AG04449 (cell line): Measurements from ENCODE around the gene TBC1D21.

Source experiments
- CTCF ChIA-PET: fragments of 350-600 bp; formaldehyde crosslinking; extraction: SDS; loops from one replicate; lab custom pipeline; 2021; ENCODE audit warnings: antibody characterized with exemption; lab: Yijun Ruan, JAX
- POLR2A ChIA-PET: fragments of 400-600, 350-600 bp; formaldehyde crosslinking; extraction: SDS; loops from one replicate; lab custom pipeline; 2020; ENCODE audit warnings: antibody characterized with exemption, inconsistent platforms; lab: Yijun Ruan, JAX
- DNase-seq: peaks from one replicate; pipeline ENCODE4 v3.0.0-alpha.2; 2010; ENCODE audit warnings: low read depth, low spot score
- H3K4me3 ChIP-seq: 2 replicates; pipeline ENCODE4 v1.5.1; 2011; ENCODE audit warnings: low read depth, mild to moderate bottlenecking, control low read depth, low read length
- CTCF ChIP-seq: IDR thresholded peaks from one replicate; pipeline ENCODE4 v1.5.1; 2011; ENCODE audit warnings: mild to moderate bottlenecking, moderate library complexity, low read length, control low read depth, inconsistent platforms; ENCODE audit not compliant: insufficient read depth; ENCODE audit errors: missing control alignments

TBC1D21 gene

GRCh38 chr15:73914145-73914544, 40.8 kb downstream of the TBC1D21 start:
- ChIA-PET CTCF (interaction anchor here (0.7 to 27.3 kb wide), 7 partner anchors 11 to 209 kb away, joined by 3 to 533 read pairs (median 4); no protein-coding TSS in a partner anchor), POLR2A (no interaction called here)
- no peak for DNase-seq
- TF ChIP-seq CTCF: no peak
- no peak overlapping the region for H3K4me3 ChIP-seq

- DNase-seq: no peak
- TF ChIP-seq CTCF: no peak
- CTCF ChIA-PET: interaction anchor here (1.0 to 27.3 kb wide), 4 partner anchors 10 to 41 kb away, joined by 3 to 533 read pairs (median 6); partner anchors contain the start of gene TBC1D21
- POLR2A ChIA-PET: no interaction called here
- H3K4me3 ChIP-seq: no peak overlapping the region
Observed at GRCh38 chr15:73915082-73915481, 41.7 kb downstream of the TBC1D21 start.

GRCh38 chr15:73918784-73919183, 45.4 kb downstream of the TBC1D21 start:
- ChIA-PET POLR2A (no interaction called here), CTCF (interaction anchor here (2.2 to 27.3 kb wide), 2 partner anchors 19 to 45 kb away, joined by 7 to 533 read pairs; partner anchors contain the start of gene TBC1D21)
- DNase-seq: no peak
- no peak overlapping the region for H3K4me3 ChIP-seq
- no peak for TF ChIP-seq CTCF

GRCh38 chr15:73919706-73920105, 46.3 kb downstream of the TBC1D21 start:
- H3K4me3 ChIP-seq: no peak overlapping the region
- ChIA-PET CTCF (interaction anchor here (0.8 to 27.3 kb wide), 4 partner anchors 10 to 635 kb away, joined by 3 to 533 read pairs (median 3); no protein-coding TSS in a partner anchor), POLR2A (no interaction called here)
- no peak for TF ChIP-seq CTCF
- no peak for DNase-seq

- no peak overlapping the region for H3K4me3 ChIP-seq
- POLR2A ChIA-PET: interaction anchor here (1.0 to 1.1 kb wide), 2 partner anchors 9 to 15 kb away, joined by 3 read pairs; no protein-coding TSS in a partner anchor
- no peak for TF ChIP-seq CTCF
- no peak for DNase-seq
- CTCF ChIA-PET: interaction anchor here (1.2 to 27.3 kb wide), 2 partner anchors 22 to 47 kb away, joined by 6 to 533 read pairs; no protein-coding TSS in a partner anchor
Observed at GRCh38 chr15:73921254-73921925, 48.0 kb downstream of the TBC1D21 start.
